GM19328 (cell line): ENCODE results near the gene SLC15A4.
A peak's percentile ranks its signal among the peaks of the same experiment; 100 is the strongest.

Experiments used
- ATAC-seq: cut with Tn5 transposase; IDR thresholded peaks from one replicate; pipeline ENCODE4 v1.9.1; 2021; ENCODE audit warnings: mild to moderate bottlenecking, moderate library complexity; ENCODE audit not compliant: unreplicated experiment

The SLC15A4 gene

GRCh38 chr12:128795530-128796361, 28.0 kb downstream of the SLC15A4 start:
- ATAC-seq = no peak

- ATAC-seq = no peak
These were observed 28.9 kb downstream of the SLC15A4 start for GRCh38 chr12:128794661-128795529.

- ATAC-seq = no peak
These were observed 30.1 kb downstream of the SLC15A4 start for GRCh38 chr12:128793701-128794100.

GRCh38 chr12:128792881-128793280, 30.9 kb downstream of the SLC15A4 start:
- no peak for ATAC-seq

- no peak for ATAC-seq
These were observed 31.4 kb downstream of the SLC15A4 start for GRCh38 chr12:128792398-128792797.

- no peak for ATAC-seq
These were observed 32.1 kb downstream of the SLC15A4 start for GRCh38 chr12:128791395-128792322.

- ATAC-seq = no peak
These were observed 32.9 kb downstream of the SLC15A4 start for GRCh38 chr12:128790653-128791373.

GRCh38 chr12:128790221-128790620, 33.5 kb downstream of the SLC15A4 start:
- no peak for ATAC-seq

- no peak for ATAC-seq
These were observed 34.3 kb downstream of the SLC15A4 start for GRCh38 chr12:128789356-128789929.

GRCh38 chr12:128787827-128788226, 35.9 kb downstream of the SLC15A4 start:
- ATAC-seq = no peak

- ATAC-seq = no peak
These were observed 36.9 kb downstream of the SLC15A4 start for GRCh38 chr12:128786741-128787391.

- ATAC-seq = no peak
These were observed 39.6 kb downstream of the SLC15A4 start for GRCh38 chr12:128784030-128784760.

- peak; percentile 66 for ATAC-seq
These were observed 40.6 kb downstream of the SLC15A4 start for GRCh38 chr12:128783129-128783574.

- ATAC-seq = no peak
These were observed 43.9 kb downstream of the SLC15A4 start for GRCh38 chr12:128779901-128780300.

- no peak for ATAC-seq
These were observed 51.5 kb downstream of the SLC15A4 start for GRCh38 chr12:128772249-128772648.

GRCh38 chr12:128771681-128772080, 52.1 kb downstream of the SLC15A4 start:
- no peak for ATAC-seq

- no peak for ATAC-seq
These were observed 56.2 kb downstream of the SLC15A4 start for GRCh38 chr12:128767518-128767917.

- no peak for ATAC-seq
These were observed 56.8 kb downstream of the SLC15A4 start for GRCh38 chr12:128766738-128767501.
